GM12865 (cell line): ENCODE data around the gene ENOPH1.

ENCODE experiments used
- DNase-seq: peaks from one replicate; pipeline ENCODE4 v3.0.0; 2010; ENCODE audit warnings: low read depth
- H3K4me3 ChIP-seq: 2 replicates; pipeline ENCODE4 v1.5.1; 2011; ENCODE audit warnings: mild to moderate bottlenecking, low read depth, low read length, control low read depth
- TF ChIP-seq, protein P1 (sequence below): IDR thresholded peaks from 2 replicates; pipeline ENCODE4 v1.5.1; 2011; ENCODE audit warnings: low read length, control low read depth, low read depth, inconsistent platforms; ENCODE audit not compliant: insufficient read depth; ENCODE audit errors: missing control alignments

Gene ENOPH1

DNA sequence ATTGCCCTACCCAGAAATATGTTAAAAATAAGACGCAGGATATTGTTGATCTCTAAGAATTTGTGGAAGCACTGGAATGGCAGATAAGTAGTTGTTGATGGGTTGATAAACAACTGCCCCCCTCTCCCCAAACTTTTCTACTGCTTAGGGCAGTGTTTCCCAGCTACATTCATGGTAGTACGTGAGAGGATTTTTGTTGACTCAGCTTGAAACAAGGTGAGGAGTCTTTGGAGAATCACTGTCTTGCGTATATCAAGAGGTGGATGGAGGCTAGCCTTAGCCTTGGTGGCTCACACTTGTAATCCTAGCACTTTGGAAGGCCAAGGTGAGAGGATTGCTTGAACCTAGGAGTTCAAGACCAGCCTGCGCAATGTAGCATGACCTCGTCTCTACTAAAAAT, 5.7 kb downstream of the ENOPH1 start:
- H3K4me3 ChIP-seq: no peak overlapping the region
- no peak for DNase-seq
- TF ChIP-seq, protein P1, sequence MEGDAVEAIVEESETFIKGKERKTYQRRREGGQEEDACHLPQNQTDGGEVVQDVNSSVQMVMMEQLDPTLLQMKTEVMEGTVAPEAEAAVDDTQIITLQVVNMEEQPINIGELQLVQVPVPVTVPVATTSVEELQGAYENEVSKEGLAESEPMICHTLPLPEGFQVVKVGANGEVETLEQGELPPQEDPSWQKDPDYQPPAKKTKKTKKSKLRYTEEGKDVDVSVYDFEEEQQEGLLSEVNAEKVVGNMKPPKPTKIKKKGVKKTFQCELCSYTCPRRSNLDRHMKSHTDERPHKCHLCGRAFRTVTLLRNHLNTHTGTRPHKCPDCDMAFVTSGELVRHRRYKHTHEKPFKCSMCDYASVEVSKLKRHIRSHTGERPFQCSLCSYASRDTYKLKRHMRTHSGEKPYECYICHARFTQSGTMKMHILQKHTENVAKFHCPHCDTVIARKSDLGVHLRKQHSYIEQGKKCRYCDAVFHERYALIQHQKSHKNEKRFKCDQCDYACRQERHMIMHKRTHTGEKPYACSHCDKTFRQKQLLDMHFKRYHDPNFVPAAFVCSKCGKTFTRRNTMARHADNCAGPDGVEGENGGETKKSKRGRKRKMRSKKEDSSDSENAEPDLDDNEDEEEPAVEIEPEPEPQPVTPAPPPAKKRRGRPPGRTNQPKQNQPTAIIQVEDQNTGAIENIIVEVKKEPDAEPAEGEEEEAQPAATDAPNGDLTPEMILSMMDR: no peak

DNA sequence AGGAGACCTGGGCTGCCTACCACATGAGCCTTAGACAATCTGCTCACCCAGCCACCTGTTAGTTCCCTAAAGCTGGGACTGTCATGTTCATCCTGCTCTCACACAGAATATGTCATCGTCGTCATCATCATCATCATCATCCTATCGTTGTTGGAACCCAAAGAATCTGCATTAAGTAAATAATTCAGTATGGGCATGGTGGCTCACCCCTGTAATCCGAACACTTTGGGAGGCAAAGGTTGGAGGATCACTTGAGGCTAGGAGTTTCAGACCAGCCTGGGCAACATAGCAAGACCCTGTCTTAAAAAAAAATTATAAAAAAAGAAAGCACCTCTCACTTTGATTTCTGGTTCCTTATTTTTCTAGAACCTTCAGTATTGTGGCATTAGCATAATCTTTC, 6.4 kb downstream of the ENOPH1 start:
- no peak for DNase-seq
- TF ChIP-seq, protein P1: no peak
- no peak overlapping the region for H3K4me3 ChIP-seq

DNA sequence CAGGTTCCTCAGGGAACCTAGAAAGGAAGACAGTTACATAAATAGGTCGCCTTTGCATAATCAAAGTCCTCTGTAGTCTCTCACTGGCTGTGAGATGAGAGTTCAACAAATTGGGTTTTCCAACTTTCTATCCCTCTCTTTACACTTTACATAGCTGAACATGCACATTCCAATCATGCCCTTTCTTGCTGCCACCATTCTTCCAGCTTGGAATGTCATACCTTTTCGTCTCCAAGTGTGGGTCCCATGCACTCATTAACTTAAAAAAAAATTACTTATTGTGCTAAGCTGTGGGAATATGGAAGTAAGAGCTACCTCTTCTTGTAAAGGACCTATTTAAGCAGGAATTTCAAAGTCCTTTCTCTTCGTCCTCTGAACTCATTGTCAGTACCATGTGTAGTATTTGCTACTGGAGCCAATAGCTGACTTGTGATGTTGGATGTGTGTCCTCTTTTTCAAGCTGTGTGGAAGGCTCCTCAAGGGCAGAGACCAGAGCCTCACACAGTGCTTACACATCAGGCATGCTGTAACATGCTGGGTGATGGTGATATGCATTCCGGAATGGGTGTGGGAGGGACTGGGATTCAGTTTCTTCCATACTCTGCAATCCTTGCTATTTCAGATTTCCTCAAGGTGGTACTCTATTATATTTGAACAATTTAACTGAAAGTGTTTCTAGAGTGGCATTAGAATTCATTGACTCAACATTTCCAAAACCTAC, 7.1 kb downstream of the ENOPH1 start:
- no peak for DNase-seq
- TF ChIP-seq, protein P1: no peak
- H3K4me3 ChIP-seq: no peak overlapping the region

DNA sequence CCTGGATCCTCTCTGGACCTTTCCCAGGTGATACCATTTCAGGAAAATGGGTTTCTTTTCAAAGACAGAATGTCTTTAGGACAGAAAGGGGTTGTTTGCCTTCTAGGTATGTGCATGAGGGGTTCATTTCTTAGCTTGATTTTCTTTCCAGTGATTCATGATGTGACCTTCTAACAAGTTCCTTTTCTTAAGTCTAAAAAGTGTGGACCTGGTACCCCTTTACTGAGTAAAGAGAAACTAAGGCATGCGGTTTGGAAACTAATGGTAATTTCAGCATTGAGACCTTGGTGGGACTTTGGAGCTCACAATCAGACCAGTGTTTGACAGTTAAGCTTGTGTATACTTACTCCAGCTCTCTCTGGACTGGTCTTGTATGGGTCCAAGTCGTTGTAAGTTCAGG, 8.7 kb downstream of the ENOPH1 start:
- TF ChIP-seq, protein P1: no peak
- no peak for DNase-seq

DNA sequence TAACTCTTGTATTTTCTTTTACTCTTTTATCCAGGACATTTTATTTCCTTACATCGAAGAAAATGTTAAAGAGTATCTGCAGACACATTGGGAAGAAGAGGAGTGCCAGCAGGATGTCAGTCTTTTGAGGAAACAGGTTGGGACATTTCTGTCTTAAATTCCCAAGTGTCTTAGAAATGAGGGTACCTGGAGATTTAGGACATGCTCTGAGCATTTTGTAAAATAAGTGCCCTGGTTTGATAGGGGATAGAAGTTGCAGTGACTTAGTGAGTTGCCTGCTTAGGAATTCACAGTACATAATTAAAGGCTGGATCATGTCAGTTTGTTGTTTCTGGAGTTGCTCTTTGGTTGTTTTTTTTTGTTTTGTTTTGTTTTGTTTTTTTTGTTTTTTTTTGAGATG, 17.5 kb downstream of the ENOPH1 start:
- no peak overlapping the region for H3K4me3 ChIP-seq
- TF ChIP-seq, protein P1: no peak
- no peak for DNase-seq

More for the DNA sequence above, 8.7 kb downstream of the ENOPH1 start:
- no peak overlapping the region for H3K4me3 ChIP-seq

DNA sequence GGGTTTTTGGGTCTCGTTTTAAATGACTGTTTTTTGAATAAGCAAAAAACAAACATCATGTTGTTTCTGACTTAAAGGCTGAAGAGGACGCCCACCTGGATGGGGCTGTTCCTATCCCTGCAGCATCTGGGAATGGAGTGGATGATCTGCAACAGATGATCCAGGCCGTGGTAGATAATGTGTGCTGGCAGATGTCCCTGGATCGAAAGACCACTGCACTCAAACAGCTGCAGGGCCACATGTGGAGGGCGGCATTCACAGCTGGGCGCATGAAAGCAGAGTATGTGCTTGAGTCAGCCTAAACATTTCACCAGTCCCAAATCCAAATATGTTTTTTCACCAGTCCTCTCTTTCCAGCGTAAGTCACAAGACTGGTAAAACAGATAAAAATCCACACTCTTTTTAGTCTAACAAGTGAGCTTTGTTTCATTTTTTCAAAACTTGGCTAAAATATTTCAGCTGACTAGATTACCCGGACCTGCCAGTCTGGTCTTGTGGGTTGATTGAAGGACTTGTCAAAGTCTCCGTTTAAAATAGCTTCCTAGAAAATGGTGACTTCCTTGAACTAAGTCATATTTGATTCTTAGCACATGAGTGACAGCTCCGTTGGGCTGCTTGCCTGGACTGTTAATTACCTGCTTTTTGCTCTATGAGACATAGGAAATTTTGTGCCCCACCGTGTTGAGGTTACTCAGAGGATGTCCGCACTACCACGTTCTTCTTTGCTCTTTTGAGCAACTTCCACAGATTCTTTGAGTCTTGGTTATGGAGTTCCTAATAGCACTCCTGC, 20.8 kb downstream of the ENOPH1 start:
- no peak for DNase-seq
- TF ChIP-seq, protein P1: no peak

More for the DNA sequence above, 20.8 kb downstream of the ENOPH1 start:
- no peak overlapping the region for H3K4me3 ChIP-seq
